NOMO-1 treated with dmso at 0.1 percent for 144 hours (cell line): Measurements from ENCODE around the gene ZNF195.
"Not testable (repeated sequence)": the region's sequence is repeated elsewhere in the genome, so short reads cannot be mapped to it uniquely, and the experiment has no call there.

Experiments used
- DNase-seq: peaks from one replicate; lab custom pipeline; 2025; ENCODE audit not compliant: unreplicated experiment; lab: John Stamatoyannopoulos, UW

The ZNF195 gene

DNA sequence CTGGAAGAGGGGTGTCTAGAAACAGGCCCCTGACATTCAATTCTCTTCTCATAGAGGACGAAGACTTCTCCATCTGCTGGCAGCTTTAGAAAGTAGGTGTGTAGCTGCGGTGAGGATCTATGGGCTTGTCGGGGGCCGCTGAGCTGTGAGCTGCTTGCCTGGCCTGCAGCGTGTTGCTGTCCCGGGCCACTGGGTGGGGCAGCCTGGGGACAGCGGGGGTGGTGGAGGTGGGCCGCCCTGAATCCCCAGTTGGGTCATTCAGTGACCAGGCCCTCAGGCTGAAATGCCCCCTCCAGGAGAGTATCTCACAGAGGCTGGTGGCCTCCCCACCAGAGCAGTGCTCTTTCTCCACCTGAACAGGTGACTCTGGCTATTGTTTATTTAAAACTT is 23.9 kb upstream of the ZNF195 start:
- not testable (repeated sequence) for DNase-seq

DNA sequence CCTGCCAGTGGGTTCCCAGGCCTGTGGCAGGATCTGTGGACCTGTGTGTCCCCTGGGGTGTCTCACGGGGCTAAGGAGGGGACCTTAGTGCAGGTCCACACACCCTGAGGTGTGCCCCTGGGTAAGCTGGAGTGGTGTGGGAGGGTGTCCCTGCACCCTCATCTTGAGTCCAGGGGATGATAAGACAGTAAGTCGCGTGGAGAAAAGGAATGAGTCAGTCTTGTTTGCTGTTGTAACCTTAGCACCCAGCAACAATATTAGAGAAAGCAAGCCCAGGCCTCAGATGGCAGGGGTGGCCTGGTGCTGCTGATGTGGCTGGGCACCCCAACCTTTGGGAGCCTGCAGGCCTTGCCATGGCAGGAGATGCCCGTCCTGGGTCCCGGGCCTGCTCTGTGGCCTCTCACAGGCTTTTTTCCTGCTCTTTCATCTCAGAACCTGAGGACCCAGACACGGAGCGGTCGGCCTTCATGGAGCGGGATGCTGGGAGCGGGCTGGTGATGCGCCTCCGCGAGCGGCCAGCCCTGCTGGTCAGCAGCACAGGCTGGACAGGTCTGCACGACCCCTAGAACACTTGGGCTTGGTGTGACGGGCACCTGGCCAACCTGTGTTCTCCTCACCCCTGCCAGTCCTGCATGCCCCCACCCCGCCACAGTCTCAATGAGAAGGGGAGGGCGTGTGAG is 23.4 kb upstream of the ZNF195 start:
- DNase-seq = not testable (repeated sequence)

DNA sequence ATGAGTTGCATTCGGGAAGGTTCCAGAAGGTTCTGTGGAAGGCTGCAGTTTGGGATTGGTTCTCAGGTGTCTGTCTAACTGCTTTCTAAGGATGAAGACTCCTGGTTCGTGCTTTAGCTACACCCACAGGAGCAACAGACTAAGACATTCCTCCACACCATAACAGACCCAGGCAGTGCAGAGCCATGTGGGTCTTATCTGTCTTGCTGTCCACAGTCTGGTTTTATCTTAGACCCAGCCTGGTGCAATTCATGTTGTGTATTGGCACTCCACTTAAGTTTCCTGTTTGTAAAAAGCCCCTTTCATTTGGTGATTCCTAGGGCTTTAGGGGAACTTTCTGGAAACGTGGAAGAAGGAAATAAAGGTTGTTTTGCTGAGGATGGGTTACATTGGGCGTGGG is 22.1 kb upstream of the ZNF195 start:
- DNase-seq = not testable (repeated sequence)

DNA sequence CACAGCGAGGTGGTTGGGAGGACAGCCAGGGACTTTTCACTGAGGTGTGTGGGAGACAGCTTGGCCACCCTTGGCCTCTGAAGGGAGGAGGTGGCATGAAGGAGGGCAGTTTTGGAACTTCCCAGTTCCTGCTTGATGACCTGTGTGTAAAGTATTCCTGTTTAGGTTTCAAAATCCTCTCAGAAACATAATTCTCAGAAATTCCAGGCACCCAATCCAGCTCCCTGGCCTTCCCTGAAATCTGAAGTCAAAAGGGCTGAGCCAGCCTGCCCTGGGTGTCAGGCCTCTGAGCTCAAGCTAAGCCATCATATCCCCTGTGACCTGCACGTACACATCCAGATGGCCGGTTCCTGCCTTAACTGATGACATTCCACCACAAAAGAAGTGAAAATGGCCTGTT is 19.6 kb upstream of the ZNF195 start:
- not testable (repeated sequence) for DNase-seq

DNA sequence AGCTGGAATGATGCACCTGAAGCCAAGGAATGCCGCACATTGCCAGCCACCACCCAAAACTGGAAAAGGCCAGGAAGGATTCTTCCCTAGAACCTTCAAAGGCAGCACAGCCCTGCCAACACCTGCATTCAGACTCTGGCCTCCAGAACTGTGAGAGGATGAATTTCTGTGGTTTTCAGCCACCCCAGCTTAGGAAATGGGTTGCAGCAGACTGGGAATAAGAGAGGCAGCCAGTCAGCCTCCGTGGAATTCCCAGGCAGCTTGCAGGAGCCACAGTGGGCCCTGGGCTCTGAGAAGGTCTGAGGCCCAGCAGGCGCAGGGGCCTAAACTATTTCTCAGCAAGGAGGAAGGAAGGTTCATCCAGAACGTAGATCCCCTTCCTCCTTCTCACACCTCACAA is 19.2 kb upstream of the ZNF195 start:
- not testable (repeated sequence) for DNase-seq

DNA sequence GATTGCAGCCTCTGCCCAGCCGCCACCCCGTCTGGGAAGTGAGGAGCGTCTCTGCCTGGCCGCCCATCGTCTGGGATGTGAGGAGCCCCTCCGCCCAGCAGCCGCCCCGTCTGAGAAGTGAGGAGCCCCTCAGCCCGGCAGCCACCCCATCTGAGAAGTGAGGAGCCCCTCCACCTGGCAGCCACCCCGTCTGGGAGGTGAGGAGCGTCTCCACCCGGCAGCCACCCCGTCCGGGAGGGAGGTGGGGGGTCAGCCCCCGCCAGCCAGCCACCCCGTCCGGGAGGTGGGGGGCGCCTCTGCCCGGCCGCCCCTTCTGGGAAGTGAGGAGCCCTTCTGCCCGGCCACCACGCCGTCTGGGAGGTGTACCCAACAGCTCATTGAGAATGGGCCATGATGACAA is 18.3 kb upstream of the ZNF195 start:
- DNase-seq = not testable (repeated sequence)

DNA sequence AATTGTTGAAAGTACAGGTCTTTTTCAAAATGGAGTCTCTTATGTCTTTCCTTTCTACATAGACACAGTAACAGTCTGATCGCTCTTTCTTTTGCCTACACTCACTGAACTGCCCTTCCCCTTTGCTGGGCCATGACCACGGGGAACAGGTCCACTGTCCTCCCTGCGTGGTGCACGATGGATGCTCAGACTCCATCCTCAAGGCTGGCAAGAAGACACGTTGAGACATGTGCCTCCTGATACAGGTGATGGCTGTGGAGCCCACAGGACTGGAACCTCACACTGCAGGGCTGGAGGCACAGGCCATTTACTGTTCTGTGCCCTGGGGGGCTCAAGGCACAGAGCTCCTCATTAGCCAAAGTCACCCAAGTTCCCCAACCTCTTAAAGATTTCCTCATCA is 16.5 kb upstream of the ZNF195 start:
- not testable (repeated sequence) for DNase-seq

DNA sequence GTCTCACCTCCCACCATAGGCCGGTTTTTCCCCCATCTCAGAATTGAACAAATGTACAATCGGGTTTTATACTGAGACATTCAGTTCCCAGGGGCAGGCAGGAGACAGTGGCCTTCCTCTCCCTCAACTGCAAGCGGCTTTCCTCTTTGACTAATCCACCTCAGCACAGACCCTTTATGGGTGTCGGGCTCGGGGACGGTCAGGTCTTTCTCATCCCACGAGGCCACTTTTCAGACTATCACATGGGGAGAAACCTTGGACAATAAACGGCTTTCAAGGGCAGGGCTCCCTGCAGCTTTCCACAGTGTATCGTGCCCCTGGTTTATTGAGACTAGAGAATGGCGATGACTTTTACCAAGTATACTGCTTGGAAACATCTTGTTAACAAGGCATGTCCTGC is 16.0 kb upstream of the ZNF195 start:
- not testable (repeated sequence) for DNase-seq

DNA sequence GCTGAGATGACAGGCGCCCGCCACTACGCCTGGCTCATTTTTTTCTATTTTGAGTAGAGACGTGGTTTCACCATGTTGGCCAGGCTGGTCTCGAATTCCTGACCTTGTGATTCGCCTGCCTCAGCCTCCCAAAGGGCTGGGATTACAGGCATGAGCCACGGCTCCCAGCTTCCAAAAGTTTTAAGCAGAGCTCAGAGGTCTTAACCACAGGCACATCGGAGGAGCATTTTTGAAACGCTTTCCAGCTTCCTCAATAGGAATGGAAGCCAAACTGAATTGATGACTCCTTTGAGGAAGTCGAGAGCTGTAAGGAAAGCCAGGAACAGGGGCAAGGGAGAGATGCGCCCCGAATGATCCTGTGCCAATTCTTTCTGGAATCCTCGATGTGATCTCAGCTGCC is 14.5 kb upstream of the ZNF195 start:
- not testable (repeated sequence) for DNase-seq

DNA sequence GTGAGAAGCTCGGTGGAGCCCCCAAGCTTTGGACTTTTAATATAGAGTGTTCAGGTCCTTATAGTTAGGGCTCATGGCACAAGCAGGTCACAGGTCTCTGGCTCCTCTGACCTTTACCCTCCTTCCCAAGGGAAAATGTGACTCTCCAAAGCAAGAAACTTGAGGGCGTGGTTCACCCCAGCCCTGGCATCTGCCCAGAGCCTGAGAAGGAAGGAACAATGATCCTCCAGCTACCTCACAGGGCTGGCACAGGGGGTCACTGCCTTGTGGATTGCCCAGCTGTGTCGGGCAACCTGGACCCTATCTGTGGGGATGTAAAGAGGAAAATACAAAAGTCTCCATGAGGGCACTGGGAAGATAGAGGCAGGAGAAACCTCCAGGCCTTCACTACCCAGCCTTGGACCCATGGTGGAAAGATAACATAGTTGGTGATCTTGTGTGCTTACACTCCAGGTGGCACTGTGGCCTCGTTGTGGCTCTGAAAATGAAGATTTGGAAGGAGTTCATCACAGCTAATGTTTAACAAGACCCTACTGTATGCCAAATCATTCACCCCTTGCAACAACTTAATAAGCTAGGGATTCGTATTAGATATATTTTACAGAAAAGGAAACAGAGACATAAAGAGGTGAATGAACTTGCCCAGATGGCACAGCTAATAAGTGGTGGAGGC is 3.8 kb upstream of the ZNF195 start:
- DNase-seq = no peak

DNA sequence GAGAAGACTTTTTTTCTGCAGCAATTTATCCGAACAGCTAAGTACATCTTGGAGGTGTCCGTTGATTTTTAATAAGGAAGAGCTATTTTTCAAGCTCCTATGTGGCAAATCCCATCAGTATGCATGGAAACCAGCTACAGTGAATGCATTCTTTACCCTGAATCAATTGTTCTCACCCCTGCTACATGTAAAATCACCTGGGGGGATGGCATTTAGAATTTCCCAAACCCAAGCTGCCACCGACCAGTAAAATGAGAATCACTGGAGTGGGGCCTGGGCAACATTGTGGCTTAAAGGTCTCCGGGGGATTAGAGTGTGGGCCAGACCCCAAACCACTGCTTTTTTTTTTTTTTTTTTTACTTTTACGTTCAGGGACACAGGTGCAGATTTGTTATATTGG is 2.8 kb upstream of the ZNF195 start:
- DNase-seq = no peak

DNA sequence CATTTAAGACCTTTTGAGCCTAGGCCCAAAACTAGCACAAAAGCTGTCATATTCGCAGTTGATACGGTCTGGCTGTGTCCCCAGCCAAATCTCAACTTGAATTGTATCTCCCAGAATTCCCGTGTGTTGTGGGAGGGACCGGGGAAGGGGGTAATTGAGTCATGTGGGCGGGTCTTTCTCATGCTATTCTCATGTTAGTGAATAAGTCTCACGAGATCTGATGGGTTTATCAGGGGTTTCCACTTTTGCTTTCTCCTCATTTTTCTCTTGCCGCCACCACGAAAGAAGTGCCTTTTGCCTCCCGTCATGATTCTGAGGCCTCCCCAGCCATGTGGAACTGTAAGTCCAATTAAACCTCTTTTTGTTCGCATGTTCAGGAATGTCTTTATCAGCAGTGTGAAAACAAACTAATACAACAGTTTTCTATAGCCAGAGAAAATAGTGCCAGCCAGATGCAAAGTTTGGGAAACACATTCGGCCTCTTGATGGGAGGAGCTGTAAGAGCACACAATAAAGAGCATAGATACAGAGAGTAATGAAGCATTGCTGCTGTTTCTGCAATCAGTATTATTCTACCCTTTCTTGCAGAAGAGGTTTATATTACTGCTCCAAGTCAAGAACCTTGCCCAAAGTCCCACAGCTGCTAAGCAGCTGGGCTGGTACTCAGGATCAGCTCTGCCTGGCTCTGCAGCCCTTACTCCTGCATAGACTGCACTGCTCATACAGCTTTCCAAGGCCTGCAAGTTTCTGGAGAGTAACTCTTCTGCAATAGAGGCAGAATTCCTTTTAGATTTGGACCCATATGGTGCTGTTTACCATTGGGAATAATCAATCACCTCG is 2.0 kb upstream of the ZNF195 start:
- DNase-seq = no peak

DNA sequence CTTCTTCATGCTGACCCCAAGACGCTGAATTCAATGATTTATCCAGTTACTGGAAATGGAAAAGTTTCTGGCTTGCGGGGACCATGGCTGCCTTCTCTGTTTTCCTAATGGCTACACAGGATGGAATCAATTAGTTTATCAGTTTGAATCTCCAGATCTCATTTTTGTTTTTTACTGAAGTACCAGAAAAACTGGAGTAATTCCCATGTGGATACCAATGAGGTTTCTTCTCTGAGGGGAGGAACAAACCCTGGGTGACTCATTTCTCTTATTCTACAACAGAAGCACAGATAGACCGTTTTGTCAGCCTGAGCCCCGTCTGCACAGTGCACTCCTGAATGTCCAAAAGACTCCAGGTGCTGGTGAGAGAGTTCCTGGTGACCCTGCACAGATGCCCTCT is 3.4 kb downstream of the ZNF195 start:
- DNase-seq = no peak

DNA sequence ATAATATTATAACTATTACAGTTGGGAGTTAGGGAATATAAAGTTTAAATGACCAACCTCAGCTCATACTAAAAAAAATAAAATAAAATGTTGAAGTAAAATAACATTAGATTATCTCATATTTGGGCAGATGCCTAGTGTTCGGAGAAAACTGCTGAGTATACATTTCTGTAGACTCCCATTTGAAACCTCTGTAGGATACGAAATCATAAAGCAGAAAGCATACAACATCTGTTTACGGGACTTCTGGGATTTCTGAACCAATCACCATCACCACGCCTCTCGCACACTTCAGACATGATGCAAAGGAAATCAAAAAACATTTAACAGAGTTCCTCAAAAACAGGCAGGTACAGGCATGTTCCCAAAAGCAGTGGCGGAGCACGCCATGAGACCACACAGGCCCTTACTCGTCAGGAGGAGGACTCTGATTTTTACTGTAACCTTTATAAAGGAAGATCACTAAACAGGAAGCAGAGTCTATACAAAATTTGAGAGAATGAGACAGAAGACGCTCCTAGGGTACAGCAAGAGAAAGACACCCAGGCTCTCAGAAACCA is 8.6 kb downstream of the ZNF195 start:
- DNase-seq = no peak

DNA sequence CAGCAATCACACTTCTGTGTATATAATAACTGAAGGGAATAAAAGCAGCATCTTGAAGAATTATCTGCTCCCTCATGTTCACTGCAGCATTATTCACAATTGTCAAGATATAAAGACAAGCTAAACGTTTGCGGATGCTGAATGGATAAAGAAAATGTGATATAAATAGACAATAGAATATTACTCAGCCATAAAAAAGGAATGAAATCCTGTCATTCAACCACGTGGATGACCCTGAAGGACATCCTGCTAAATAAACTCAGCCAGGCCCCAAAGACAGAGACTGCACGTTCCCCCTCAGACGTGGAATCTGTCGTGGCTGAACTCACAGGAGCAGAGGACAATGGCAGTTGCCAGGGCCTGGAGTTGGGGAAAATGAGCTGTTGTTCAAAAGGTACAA is 9.6 kb downstream of the ZNF195 start:
- DNase-seq = no peak

DNA sequence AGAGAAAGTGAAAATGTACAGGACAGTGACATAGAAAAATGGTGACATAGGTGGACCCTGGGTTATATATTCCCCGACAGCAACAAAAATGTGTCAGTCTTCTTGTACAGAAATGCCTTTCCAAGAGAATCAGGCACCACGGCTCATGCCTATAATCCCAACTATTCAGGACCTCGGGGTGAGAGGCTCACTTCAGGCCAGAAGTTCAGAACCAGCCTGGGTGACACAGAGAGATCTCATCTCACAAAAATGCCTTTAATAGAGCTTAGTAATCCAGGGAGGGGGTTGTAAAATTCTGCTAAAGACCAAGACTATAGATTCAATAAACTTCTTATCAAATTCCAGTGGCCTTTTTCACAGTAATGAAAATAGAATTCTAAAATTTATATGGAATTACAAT is 10.7 kb downstream of the ZNF195 start:
- no peak for DNase-seq

DNA sequence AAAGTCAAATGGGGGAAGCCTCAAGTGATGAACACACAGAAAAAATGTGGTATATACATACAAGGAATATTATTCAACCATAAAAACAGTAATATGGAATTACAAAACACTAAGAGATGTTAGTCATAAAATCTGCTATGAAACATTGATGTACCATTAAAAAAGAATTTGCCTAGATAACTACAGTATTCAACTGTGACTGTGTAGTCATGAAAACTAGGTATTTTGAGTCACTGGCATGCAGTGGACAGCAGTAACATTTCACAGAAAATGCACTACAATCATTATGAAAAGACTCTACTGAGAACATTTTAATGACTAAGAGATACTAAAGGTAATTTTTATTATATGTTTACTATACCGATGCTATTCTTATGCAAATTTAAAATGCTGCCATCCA is 11.7 kb downstream of the ZNF195 start:
- DNase-seq = no peak

DNA sequence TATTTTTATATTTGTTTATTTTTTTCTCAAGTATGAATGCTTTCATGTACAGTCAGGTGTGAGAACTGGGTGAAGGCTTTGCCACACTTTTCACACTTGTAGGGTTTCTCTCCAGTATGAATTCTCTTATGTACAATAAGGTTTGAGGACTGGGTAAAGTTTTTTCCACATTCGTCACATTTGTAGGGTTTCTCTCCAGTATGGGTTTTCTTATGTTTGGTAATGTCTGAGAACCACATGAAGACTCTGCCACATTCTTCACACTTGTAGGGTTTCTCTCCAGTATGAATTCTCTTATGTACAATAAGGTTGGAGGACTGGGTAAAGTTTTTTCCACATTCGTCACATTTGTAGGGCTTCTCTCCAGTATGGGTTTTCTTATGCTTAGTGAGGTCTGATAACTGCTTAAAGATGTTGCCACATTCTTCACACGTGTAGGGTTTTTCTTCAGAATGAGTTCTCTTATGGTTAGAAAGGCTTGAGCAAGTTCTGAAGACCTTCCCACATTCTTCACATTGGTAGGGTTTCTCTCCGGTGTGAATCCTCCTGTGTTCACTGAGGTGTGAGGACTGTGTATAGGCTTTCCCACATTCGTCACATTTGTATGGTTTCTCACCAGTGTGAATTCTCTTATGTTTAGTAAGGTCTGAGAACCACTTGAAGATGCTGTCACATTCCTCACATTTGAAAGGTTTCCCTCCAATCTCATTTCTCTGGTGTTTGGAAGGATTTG is 19.7 kb downstream of the ZNF195 start:
- DNase-seq = no peak

DNA sequence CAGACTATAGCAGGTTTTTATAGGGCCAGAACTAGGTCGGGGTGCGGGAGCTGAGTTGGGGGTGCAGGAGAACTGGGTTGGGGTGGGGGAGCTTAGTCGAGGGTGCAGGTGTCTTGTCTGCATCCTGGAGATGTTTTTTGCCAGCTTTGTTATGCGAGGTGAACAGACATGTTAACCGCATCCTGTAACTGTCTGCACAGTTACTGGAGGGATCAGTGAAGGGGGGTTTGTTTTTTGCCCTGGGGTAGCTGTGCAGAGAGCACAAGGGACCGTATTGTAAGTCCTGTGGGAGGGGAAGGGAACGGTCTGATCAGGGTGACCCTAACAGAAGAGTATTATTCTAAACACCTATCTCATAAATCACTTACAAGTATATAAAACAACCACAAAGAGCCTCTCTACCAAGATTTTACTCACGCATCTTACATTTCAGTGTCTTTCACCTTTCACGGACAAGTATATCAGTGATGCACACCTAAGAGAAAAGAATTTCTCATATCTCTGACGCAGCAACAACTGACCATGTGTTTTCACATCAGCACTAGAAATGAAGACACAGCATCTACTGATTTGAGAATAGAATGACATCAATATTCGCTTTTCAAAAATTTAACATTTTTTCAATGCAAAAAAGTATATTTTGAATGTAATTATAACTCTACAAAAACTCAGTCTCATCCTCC is 20.8 kb downstream of the ZNF195 start:
- no peak for DNase-seq

DNA sequence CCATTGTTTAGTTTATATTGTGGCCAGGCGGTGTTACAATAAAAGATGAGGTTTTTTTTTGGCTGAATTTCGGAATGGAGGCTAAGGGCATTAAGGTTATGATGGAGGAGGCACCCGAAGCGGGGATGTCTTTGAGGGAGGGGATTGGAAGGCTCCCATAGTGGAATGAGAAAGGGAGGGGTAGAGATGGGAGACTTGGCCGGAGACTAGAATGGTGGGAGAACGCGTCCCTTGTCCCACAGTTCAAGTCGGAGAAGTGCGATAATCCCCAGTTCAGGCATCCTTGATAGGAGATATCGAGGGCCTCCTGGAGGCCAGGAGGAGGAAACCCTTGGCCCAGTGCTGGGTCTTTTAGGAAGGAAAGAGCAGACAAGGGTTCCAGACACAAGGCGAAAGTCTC is 21.6 kb downstream of the ZNF195 start:
- DNase-seq = no peak
